ENCODE measurements around the gene GNG13.
"Not testable (repeated sequence)": the region's sequence is repeated elsewhere in the genome, so short reads cannot be mapped to it uniquely, and the experiment has no call there.

The GNG13 gene

GRCh38 chr16:776298-776697 lies 24.2 kb downstream of the GNG13 start:
- not testable (repeated sequence) for DNase-seq

- no peak for DNase-seq
Measured at GRCh38 chr16:775236-775796, 25.2 kb downstream of the GNG13 start.

GRCh38 chr16:774086-775001 lies 26.2 kb downstream of the GNG13 start:
- DNase-seq: no peak

DNA sequence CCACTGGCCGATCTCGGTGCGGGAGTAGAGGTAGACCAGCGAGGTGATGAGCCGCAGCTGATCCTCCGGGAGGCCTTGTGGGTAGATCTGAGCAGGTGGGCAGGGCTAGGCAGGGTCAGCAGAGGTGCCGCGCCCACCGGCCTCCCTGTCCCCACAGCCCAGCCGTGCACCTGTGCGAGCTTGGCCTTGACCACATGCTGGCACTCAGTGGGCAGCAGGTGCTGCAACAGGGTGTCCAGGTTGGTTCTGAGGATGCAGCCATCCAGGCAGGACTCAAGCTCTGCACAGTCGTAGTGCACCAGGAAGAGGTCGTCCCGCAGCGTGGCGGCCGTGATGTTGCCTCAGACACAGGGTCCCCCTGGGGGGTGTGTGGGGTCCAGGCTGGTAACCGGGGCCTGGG lies 27.6 kb downstream of the GNG13 start:
- DNase-seq: no peak

- no peak for DNase-seq
Measured at GRCh38 chr16:770411-770810, 30.1 kb downstream of the GNG13 start.

DNA sequence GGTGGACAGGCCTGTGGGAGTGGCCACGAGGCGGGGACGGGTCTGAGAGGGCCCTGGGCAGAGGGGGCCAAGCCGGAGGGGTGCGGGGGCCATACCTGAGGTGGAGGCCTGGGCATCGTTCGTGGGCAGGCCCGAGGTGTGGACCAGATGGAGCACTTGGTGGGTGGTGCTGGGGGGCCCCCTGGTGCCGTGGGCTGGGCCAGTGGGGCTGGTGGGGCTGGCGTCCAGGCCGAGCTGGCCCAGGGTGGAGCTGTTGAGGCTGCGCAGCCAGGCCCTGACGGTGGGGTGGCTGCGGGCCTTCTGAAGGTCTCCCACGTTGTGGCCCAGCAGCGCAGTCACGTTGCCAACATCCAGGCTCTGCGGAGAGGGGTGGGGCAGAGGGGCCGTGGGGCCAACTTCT lies 30.6 kb downstream of the GNG13 start:
- no peak for DNase-seq

GRCh38 chr16:769184-769784 lies 31.2 kb downstream of the GNG13 start:
- no peak for DNase-seq

DNA sequence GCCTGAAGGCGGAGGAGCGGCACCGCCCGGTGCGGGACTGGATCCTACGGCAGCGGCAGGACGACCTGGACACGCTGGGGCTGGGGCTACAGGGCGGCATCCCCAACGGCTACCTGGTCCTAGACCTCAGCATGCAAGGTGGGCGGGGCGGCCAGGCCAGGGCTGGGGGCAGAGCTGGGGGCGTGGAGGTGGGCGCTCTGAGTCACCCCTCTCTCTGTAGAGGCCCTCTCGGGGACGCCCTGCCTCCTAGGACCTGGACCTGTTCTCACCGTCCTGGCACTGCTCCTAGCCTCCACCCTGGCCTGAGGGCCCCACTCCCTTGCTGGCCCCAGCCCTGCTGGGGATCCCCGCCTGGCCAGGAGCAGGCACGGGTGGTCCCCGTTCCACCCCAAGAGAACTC lies 32.1 kb downstream of the GNG13 start:
- no peak for DNase-seq

- DNase-seq: no peak
Measured at GRCh38 chr16:767743-768235, 32.7 kb downstream of the GNG13 start.

GRCh38 chr16:766820-767640 lies 33.5 kb downstream of the GNG13 start:
- no peak for DNase-seq

DNA sequence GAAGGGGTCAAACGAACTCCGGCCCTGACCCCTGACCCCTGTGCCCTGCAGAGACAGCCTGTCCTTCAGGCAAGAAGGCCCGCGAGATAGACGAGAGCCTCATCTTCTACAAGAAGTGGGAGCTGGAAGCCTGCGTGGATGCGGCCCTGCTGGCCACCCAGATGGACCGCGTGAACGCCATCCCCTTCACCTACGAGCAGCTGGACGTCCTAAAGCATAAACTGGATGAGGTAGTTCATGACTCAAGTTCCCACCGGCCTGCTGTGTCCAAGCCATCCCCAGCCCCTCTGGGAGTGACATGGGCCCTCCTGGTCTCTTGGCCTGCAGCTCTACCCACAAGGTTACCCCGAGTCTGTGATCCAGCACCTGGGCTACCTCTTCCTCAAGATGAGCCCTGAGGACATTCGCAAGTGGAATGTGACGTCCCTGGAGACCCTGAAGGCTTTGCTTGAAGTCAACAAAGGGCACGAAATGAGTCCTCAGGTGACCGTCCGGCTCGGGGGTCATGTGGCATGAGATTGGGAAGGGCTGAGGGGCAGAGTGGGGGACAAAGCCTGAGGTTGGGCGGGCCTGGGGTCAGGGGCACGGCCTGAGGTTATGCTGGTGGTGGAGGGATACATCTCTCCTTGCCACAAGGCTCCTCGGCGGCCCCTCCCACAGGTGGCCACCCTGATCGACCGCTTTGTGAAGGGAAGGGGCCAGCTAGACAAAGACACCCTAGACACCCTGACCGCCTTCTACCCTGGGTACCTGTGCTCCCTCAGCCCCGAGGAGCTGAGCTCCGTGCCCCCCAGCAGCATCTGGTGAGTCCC lies 34.3 kb downstream of the GNG13 start:
- no peak for DNase-seq

DNA sequence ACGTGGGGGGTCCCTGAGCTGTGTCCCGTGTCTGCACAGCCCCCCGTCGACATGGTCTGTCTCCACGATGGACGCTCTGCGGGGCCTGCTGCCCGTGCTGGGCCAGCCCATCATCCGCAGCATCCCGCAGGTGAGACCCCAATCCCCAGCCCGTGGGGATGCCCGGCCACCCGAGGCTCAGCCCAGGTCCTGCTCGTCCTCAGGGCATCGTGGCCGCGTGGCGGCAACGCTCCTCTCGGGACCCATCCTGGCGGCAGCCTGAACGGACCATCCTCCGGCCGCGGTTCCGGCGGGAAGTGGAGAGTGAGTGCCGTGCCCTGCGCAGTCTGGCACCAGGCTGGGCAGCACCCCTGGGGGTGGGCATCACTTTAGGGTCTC lies 35.1 kb downstream of the GNG13 start:
- no peak for DNase-seq

DNA sequence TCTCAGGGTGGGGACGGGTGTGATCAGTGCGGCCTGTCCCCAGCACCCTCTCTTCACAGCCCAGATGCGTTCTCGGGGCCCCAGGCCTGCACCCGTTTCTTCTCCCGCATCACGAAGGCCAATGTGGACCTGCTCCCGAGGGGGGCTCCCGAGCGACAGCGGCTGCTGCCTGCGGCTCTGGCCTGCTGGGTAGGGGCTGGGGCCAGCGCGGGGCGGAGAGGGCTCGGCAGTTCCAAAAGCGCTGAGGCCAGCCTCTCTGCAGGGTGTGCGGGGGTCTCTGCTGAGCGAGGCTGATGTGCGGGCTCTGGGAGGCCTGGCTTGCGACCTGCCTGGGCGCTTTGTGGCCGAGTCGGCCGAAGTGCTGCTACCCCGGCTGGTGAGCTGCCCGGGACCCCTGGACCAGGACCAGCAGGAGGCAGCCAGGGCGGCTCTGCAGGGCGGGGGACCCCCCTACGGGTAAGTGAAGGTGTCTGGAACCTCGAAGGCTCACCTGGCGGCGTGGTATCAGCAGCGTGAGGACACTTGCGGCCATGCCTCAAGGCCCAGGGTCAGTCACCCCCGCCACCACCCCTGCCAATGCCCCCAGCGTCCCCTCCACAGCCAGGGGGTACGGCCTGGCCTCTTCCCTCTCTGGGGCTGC lies 35.6 kb downstream of the GNG13 start:
- no peak for DNase-seq

- DNase-seq: no peak
Measured at GRCh38 chr16:764184-764750, 36.3 kb downstream of the GNG13 start.

- no peak for DNase-seq
Measured at GRCh38 chr16:763369-764183, 37.0 kb downstream of the GNG13 start.

GRCh38 chr16:762595-763268 lies 37.8 kb downstream of the GNG13 start:
- DNase-seq: no peak

DNA sequence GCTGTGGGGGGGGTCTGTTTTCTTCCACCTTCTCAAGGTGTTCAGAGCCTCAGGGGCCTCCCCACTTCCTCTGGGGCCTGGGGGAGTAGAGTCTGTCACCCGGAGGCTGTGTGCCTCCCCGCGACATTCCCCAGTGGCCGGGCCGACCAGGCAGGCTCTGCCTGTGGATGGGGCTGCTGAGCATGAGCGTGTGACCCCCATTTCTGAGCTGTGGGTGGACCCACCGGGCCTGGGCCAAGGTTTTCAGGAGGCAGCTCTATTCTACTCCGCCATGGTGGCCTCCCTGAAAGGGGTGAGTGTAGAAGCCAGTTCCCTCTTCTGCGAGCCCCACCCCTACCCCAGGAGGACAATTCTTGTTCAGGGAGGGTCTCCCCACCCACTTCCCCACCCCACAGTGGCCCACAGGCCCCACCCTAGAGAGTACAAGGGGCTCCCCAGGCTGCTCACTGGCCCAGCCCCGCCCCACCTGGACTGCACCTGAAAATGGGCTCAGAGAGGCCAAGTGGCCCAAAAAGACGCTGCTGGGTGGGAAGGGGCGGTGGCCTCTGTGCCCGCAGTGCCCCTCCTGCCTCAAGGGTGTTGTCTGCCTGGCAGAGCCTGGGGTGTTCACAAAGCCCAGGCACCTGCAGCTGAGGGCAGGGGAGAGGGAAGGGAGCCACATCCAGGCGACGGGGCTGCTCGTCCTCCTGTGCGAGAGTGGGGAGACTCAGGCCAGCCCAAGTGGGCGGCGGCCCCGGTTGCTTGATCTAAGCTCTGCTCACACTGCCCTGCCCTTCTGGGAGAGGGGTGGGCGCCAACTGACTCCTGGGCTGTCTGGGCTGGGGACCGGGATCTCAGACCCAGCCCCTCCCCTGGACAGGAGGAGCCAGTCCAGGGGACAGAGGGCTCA lies 38.7 kb downstream of the GNG13 start:
- DNase-seq: no peak

GRCh38 chr16:760545-761343 lies 39.8 kb downstream of the GNG13 start, which contains the start of gene MSLN:
Gene MSLN, plus strand, starts transcription at chr16:760734. Its CDS starts 1,947 bp downstream, at chr16:762681.
- no peak for DNase-seq
